NCI-H1694 treated with DMSO at 0.1 percent for 48 hours (cell line): ENCODE measurements around the gene GRK5.
A peak's percentile ranks its signal among the peaks of the same experiment; 100 is the strongest.
"Not testable (repeated sequence)": the region's sequence is repeated elsewhere in the genome, so short reads cannot be mapped to it uniquely, and the experiment has no call there.

Experiments used
- DNase-seq: peaks from one replicate; lab custom pipeline; 2025; lab: John Stamatoyannopoulos, UW

GRK5 gene

GRCh38 chr10:119422682-119423509 lies 215.5 kb downstream of the GRK5 start:
- DNase-seq: no peak

GRCh38 chr10:119423510-119424257 lies 216.3 kb downstream of the GRK5 start:
- DNase-seq: no peak

GRCh38 chr10:119424258-119424975 lies 217.0 kb downstream of the GRK5 start:
- no peak for DNase-seq

- DNase-seq: no peak
Observed at GRCh38 chr10:119425102-119425880, 217.9 kb downstream of the GRK5 start.

- no peak for DNase-seq
Observed at GRCh38 chr10:119425881-119426170, 218.5 kb downstream of the GRK5 start.

- DNase-seq: no peak
Observed at GRCh38 chr10:119426699-119427098, 219.3 kb downstream of the GRK5 start.

GRCh38 chr10:119427263-119427864 lies 220.0 kb downstream of the GRK5 start:
- no peak for DNase-seq

GRCh38 chr10:119428789-119429188 lies 221.4 kb downstream of the GRK5 start:
- no peak for DNase-seq

- DNase-seq: no peak
Observed at GRCh38 chr10:119429771-119430170, 222.4 kb downstream of the GRK5 start.

- DNase-seq: no peak
Observed at GRCh38 chr10:119431034-119431772, 223.8 kb downstream of the GRK5 start.

- DNase-seq: no peak
Observed at GRCh38 chr10:119431773-119432135, 224.4 kb downstream of the GRK5 start.

GRCh38 chr10:119434942-119435341 lies 227.6 kb downstream of the GRK5 start:
- DNase-seq: not testable (repeated sequence)

GRCh38 chr10:119438717-119439116 lies 231.3 kb downstream of the GRK5 start:
- DNase-seq: no peak

- DNase-seq: no peak
Observed at GRCh38 chr10:119439922-119440321, 232.6 kb downstream of the GRK5 start.

- no peak for DNase-seq
Observed at GRCh38 chr10:119441151-119441821, 233.9 kb downstream of the GRK5 start.

GRCh38 chr10:119441921-119442757 lies 234.8 kb downstream of the GRK5 start:
- peak; percentile 21 for DNase-seq

GRCh38 chr10:119442758-119443060 lies 235.3 kb downstream of the GRK5 start:
- DNase-seq: no peak

- DNase-seq: no peak
Observed at GRCh38 chr10:119443441-119443840, 236.1 kb downstream of the GRK5 start.

- no peak for DNase-seq
Observed at GRCh38 chr10:119443970-119444660, 236.7 kb downstream of the GRK5 start.
